Erythroblast (primary cell): Measurements from ENCODE around the gene FRMD3.
"Not testable (repeated sequence)": the region's sequence is repeated elsewhere in the genome, so short reads cannot be mapped to it uniquely, and the experiment has no call there.

ENCODE experiments used
- DNase-seq, 2 experiments: peaks; one replicate each; lab custom pipeline; 2025; lab: John Stamatoyannopoulos, UW
- GATA1 ChIP-seq: IDR thresholded peaks from 2 replicates; pipeline ENCODE4 v1.6.1; 2011; ENCODE audit warnings: low read depth, mild to moderate bottlenecking, control low read depth, low read length, moderate library complexity
- POLR2A ChIP-seq: IDR thresholded peaks from 2 replicates; pipeline ENCODE4 v1.6.1; 2011; ENCODE audit warnings: mild to moderate bottlenecking, low read length

Gene FRMD3

DNA sequence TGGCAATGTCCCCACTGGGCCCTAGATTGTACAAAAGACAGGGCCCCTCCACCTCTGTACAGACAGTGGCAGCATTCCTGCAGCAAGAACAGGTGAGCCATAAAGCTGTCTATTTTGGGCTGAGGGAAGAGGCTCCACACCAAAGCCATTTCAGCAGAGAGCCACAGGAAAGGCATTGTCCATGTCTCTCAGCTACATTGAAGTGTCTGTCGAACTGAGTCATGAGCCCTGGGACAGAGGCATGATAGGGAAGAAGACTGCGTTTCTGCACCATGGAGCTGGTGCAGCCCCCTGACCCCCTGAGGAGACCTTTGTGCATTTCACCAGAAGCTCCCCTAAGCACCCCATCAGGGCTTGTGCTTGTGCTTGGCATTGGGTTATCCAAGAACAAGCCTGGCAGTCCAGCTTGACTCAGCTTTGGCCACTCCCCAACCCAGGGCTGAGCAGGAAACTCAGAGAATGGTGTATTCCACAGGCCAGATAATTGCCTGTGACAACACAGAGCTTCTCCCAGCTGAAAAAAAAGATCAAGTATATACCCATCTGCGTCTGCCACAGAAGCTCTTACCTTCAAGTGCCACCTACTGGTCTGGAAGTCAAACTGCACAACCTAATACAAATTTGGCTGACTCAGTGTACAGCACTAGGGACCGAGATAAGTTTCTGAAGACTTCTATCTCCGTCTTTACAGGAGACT, 5.9 kb upstream of the FRMD3 start:
- TF ChIP-seq GATA1, result no peak
- peak; percentile 65 to 68 for DNase-seq

DNA sequence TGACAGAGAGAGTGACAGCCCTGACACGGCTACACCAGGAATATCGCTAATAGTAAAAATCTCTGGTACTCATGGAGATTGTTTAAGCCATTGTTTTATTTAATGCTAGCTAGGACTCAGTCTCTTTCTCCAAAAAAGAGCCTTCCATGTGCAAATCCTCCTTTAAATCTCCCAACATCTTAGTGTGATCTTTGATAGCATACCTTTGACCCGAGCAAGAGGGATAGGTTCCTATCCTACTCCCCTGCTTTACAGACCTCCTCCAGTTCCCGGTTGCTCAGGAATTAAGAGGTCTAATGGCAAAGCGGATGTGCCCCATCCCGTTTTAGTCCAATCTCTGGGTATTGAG, 663 bp upstream of the FRMD3 start:
- TF ChIP-seq POLR2A (no peak), GATA1 (no peak)
- DNase-seq, result no peak

DNA sequence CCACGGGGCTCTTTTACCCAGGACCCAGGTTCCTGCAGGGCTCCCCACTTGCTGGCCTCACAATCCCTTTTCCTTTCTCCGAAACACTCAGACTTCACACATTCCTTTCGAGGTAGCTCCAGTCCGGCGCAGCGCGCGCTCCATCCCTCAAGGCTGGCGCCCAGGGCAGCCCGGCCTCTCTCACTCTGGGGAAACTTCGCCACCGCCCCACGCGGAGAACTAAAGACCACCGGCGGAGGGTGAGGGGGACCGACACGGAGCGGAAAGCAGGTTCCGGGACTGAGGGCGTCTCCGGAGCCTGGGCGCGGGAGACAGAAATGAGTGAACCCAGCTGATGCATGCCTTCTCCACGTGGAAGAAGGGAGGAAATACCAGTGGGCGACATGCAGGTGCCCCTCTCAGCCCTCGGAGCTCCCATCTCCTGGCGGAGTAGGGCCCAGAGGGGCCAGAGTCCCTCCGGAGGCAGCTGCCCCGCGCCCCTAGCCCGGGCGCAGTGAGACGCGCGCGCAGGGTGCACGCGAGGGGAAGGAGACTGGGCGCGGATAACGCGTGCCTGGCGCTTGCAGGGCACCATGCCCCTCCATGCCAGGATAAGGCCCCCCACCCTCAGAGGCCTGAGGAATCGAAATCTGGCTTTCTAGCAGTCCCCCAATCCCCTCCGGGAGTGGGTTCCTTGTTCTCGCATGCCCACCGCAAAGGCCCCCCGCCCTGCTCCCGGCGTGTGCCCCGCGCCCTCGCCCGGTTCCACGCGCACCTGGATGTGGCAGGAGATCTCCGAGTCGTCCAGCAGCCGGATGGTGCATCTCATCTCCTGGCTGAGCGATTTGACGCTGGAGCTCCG, 650 bp downstream of the FRMD3 start:
- TF ChIP-seq POLR2A, result no peak
- TF ChIP-seq GATA1, result no peak
- DNase-seq, result no peak

DNA sequence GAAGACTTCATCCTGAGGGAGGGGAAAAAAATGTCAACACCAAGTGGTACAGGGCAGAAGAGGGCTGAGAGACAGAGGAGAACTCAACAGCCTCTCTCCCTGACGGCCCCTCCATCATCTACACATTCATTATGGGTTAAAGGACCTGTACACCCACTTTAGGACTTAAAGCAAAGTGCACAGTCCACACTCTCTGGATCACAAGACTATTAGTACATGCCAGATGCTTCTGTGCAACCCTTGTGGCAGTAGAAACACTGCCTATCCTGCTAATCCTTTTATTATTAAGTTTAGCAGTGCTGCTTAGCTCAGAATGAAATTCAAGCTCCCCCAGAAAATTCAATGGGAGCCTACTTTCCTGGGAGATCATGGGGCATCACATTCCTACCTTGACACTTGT, 1.9 kb downstream of the FRMD3 start:
- TF ChIP-seq POLR2A (no peak), GATA1 (no peak)
- DNase-seq, result no peak

DNA sequence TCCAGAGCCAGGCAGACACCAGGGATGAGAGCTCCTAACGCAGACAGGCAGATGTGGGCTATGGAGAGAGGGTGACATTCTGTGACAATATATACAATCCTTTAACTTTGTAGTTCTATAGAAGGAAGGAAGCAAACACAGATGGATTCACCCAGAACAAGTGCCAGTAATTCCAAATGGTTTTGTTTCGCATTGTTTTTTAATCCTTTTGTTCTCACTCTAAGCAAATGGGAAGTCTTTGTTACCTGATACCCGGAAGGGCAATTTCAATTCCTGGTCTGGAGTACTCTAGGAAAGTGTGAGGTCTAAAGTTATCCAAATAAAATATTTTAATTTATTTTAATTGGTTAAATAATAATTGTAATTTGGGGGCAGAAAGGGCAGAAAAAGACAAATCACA, 2.5 kb downstream of the FRMD3 start:
- no peak for DNase-seq

DNA sequence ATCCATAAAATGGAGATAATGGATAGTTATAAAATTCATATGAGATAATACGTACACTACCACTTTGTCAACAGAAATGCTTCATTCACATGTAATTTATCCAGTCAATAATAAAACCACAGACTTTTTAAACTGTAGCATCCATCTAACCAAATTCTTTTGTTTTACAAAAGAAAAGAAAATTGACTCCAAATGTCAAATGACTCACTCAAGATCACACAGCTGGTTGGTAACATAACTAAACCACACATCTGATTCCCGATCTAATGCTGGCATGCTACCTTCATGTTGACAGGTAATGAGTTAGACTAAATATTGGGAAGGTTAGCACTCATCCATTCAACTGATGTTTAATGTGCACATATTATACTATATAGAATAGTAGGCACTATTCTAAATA, 4.9 kb downstream of the FRMD3 start:
- no peak for DNase-seq
- TF ChIP-seq GATA1 (no peak), POLR2A (no peak)

More for the DNA sequence above, 2.5 kb downstream of the FRMD3 start:
- TF ChIP-seq POLR2A (no peak), GATA1 (no peak)

DNA sequence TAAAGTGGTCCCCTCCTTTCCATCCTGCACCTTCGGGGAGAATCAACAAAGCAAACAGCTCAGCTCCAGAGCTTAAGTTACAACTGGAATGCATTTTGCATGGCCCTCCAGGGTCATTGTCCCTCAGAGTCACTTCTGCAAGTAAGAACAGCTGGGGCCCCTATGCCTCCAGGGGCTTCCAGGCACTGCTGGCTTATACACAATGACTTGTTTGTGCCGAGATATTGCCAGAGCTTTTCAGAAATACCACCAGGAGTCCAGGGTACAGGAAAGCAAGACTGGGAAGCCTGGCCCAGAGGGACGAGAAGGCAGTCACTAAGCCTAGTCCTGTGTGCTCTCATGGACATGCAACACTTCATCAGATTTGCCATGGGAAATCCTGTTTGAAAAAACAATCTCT, 11.3 kb downstream of the FRMD3 start:
- DNase-seq, result no peak

DNA sequence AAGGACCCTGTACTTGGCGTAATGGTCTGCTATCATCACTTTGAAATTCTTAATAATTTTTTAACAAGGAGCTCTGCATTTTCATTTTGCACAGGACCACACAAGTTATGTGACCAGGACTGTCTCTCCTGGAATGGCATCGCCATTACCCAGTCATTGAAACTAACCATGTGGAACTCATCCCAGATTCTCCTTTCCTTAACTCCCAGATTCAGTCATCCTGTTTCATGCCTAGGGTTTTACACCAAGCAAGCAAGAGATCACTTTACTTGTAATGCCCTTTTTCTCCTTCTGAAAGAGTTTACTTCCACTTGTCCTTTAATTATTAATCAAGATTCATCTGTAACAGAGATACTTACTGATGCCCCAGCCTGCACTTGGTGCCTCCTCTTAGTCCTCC, 12.0 kb downstream of the FRMD3 start:
- TF ChIP-seq GATA1 (no peak), POLR2A (no peak)
- no peak for DNase-seq

More for the DNA sequence above, 11.3 kb downstream of the FRMD3 start:
- TF ChIP-seq GATA1 (no peak), POLR2A (no peak)

DNA sequence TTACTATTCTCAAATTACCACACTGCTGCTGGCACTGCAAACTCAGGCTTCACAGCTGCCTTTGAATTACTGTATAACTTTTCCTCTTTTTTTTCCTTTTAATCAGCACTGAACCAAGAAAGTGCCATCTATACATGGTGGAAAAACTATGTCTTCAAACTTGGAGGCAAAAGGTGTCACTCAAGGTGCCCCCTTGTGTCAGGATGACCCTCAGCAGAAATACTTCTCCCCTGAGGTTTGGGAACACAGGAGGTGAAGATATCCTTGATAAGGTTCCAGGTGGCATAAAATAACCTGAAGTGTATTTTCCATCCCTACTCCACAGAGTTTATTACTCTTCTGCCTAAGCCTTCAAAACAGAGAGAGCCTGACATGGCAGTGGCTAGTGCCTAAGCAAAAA, 14.5 kb downstream of the FRMD3 start:
- no peak for DNase-seq
- TF ChIP-seq POLR2A (no peak), GATA1 (no peak)

DNA sequence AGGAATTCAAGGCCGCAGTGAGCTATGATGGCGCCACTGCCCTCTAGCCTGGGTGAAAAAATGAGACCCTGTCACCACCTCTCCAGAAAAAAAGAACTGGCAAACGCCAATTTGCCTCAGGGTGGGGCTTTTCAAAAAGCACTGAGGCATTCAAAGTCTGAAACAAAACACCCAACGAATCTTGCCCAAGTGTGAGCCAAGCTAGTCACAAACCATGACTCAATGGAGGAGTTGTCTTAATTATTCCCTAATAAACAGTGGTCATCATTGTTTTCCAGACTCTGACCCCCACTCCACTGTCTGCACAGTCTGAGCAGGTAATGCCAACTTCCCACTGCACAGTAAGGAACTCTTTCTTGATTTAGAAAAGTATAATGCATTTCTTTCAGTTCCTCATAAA, 16.8 kb downstream of the FRMD3 start:
- DNase-seq, result no peak
- no peak for TF ChIP-seq GATA1
- no peak for TF ChIP-seq POLR2A

DNA sequence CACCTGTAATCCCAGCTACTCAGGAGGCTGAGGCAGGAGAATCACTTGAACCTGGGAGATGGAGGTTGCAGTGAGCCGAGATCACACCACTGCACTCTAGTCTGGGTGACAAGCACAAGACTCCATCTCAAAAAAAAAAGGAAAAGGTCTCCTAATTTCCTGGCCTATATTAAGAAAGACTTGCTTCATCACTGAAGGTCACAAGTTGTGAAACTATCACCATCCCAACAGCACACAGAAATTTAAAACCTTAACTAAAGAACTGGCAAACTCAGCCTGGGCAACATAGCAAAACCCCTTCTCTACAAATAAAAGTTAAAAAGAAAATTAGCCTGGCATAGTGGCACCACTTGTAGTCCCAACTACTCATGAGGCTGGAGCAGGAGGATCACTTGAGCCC, 17.2 kb downstream of the FRMD3 start:
- DNase-seq, result no peak
- TF ChIP-seq GATA1, result no peak
- TF ChIP-seq POLR2A, result no peak

DNA sequence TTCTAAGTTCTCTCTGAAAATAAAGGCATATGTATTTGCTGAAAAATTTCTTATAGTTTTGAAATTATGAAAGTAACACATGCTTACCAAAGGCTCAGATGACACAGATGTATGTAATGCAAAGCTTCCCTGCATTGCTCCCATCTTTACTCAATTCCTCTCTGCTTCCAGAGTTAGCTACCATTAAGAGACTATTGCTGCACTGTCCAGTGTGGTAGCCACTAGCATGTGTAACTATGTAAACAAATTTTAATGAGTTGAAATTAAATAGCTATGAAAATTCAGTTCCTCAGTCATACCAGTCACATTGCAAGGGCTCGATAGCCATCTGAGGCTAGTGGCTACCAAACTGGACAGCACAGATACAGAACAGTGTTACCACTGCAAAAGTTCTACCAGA, 17.9 kb downstream of the FRMD3 start:
- DNase-seq, result no peak
- TF ChIP-seq GATA1 (no peak), POLR2A (no peak)

DNA sequence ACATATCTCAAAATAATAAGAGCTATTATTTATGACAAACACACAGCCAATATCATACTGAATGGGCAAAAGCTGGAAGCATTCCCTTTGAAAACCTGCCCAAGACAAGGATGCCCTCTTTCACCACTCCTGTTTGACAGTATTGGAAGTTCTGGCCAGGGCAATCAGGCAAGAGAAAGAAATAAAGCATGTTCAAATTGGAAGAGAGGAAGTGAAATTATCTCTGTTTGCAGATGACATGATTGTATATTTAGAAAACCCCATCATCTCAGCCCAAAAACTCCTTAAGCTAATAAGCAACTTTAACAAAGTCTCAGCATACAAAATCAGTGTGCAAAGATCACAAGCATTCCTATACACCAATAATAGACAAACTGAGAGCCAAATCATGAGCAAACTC, 20.2 kb downstream of the FRMD3 start:
- not testable (repeated sequence) for DNase-seq

DNA sequence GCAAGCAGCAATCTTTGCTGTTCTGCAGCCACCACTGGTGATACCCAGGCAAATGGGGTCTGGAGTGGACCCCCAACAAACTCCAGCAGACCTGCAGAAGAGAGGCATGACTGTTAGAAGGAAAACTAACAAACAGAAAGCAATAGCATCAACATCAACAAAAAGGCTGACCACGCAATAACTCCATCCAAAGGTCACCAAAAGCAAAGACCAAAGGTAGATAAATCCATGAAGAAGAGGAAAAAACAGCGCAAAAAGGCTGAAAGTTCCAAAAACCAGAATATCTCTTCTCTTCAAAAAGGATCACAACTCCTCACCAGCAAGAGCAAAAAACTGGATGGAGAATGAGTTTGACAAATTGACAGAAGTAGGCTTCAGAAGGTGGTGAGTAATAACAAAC, 23.4 kb downstream of the FRMD3 start:
- TF ChIP-seq POLR2A, result no peak
- TF ChIP-seq GATA1, result no peak

DNA sequence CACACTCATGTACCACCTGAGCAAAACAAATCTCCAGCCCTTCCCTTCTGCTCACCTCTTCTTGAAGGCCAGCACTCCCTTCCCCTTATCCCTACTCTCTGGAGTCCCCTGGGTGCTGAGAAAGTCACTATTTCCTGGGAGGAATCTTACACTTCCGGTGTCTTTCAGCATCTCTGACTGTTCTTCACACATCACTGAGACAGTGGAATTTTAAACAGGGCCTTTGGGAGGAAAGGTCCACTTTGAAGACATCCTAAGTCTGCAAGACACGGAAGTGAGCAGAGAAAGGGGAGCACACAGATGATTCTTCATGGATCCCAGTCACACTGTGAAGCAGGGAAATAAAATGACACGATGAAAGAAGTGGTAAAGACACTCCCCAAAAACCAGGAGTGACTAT, 25.6 kb downstream of the FRMD3 start:
- no peak for TF ChIP-seq GATA1
- TF ChIP-seq POLR2A, result no peak
- DNase-seq, result no peak

More for the DNA sequence above, 23.4 kb downstream of the FRMD3 start:
- DNase-seq, result no peak

DNA sequence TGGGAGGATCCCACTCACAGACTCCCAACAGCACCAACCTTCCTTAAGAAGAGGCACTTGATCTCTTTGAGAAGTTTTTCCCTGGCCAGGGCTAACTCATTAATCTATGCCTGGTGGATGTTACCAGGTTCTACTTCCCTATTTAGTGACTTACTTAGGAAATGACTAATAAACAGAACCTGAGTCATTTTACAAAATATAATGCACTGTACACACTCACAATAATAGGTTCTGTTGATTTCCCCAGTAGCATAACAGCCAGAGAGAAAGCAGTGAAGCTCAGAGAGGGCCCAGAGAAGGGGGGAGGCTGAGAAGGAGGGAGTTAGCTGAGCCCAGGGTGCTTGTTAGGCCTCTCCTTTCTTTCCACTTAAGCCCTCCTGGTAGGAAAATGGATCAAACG, 27.1 kb downstream of the FRMD3 start:
- TF ChIP-seq POLR2A (no peak), GATA1 (no peak)
- DNase-seq, result no peak
